ENCODE results near the gene CRMP1. TPM values are rescaled to one million over a fixed set of nuclear protein-coding genes. Genes with fewer than 3 reads are reported as not detected.

CRMP1 gene
- total and polyA plus RNA-seq, 7 donors, result under 0.01 to 6.4 (median 4.2) TPM; not detected in 1

- Histone ChIP-seq H3K9me3 (no peaks in the 10 kb centered on the region), H3K36me3 (no peaks in the 10 kb centered on the region), H3K27me3 (peaks cover 0 to 44% (median 9%) of the 10 kb centered on the region in 3 donors), H3K4me3 (no peak overlapping the region), H3K4me1 (no peaks in the 10 kb centered on the region), H3K27ac (no peak overlapping the region)
- 42 to 53% methylated on average over 6 of the region's 6 CpGs for WGBS, 2 donors
- TF ChIP-seq EP300 (IDR thresholded peaks at IDR 0.05) (no peak), POLR2AphosphoS5 (IDR thresholded peaks at IDR 0.05) (no peak), POLR2A (IDR thresholded peaks at IDR 0.05) (no peak), CTCF (IDR thresholded peaks at IDR 0.05) (no peak)
- intact Hi-C loops (cut with DNase I), result no loop called here
- DNase-seq, result no peak
These were observed 29.1 kb upstream of the CRMP1 start for GRCh38 chr4:5921981-5922380.

GRCh38 chr4:5921101-5921980 is 28.5 kb upstream of the CRMP1 start:
- intact Hi-C loops (cut with DNase I), result no loop called here
- H3K9me3 ChIP-seq, result no peaks in the 10 kb centered on the region
- TF ChIP-seq POLR2AphosphoS5 (IDR thresholded peaks at IDR 0.05) (no peak), EP300 (IDR thresholded peaks at IDR 0.05) (no peak), CTCF (IDR thresholded peaks at IDR 0.05) (no peak), POLR2A (IDR thresholded peaks at IDR 0.05) (no peak)
- peaks cover 0 to 46% (median 9%) of the 10 kb centered on the region in 3 donors for H3K27me3 ChIP-seq
- H3K4me1 ChIP-seq, result no peaks in the 10 kb centered on the region
- H3K36me3 ChIP-seq, result no peaks in the 10 kb centered on the region
- H3K4me3 ChIP-seq, result no peak overlapping the region
- DNase-seq, result no peak
- 39 to 47% methylated on average over 16 of the region's 16 CpGs for WGBS, 2 donors
- no peak overlapping the region for H3K27ac ChIP-seq

- intact Hi-C loops (cut with DNase I), result no loop called here
- Histone ChIP-seq H3K4me3 (no peak overlapping the region), H3K9me3 (no peaks in the 10 kb centered on the region), H3K4me1 (no peaks in the 10 kb centered on the region), H3K36me3 (no peaks in the 10 kb centered on the region), H3K27ac (no peak overlapping the region), H3K27me3 (peaks cover 0 to 35% (median 3%) of the 10 kb centered on the region in 3 donors)
- no peak for DNase-seq
- 73 to 76% methylated on average over 7 of the region's 7 CpGs for WGBS, 2 donors
- no peak for TF ChIP-seq CTCF (IDR thresholded peaks at IDR 0.05)
- TF ChIP-seq POLR2A (IDR thresholded peaks at IDR 0.05), result no peak
- no peak for TF ChIP-seq EP300 (IDR thresholded peaks at IDR 0.05)
- TF ChIP-seq POLR2AphosphoS5 (IDR thresholded peaks at IDR 0.05), result no peak
These were observed 26.7 kb upstream of the CRMP1 start for GRCh38 chr4:5919571-5919970.

GRCh38 chr4:5919044-5919443 is 26.2 kb upstream of the CRMP1 start:
- TF ChIP-seq EP300 (IDR thresholded peaks at IDR 0.05) (no peak), CTCF (IDR thresholded peaks at IDR 0.05) (no peak), POLR2AphosphoS5 (IDR thresholded peaks at IDR 0.05) (no peak), POLR2A (IDR thresholded peaks at IDR 0.05) (no peak)
- intact Hi-C loops (cut with DNase I), result no loop called here
- Histone ChIP-seq H3K9me3 (no peaks in the 10 kb centered on the region), H3K4me1 (no peaks in the 10 kb centered on the region), H3K36me3 (no peaks in the 10 kb centered on the region), H3K27ac (no peak overlapping the region), H3K27me3 (peaks cover 0 to 31% (median 0%) of the 10 kb centered on the region in 3 donors), H3K4me3 (no peak overlapping the region)
- DNase-seq, result no peak
- 72 to 85% methylated on average over 8 of the region's 8 CpGs for WGBS, 2 donors
